Parathyroid adenoma (tissue), 2 donors: ENCODE results near the gene FBN3.
"Not testable (repeated sequence)": the region's sequence is repeated elsewhere in the genome, so short reads cannot be mapped to it uniquely, and the experiment has no call there.

Source experiments
- H2AFZ ChIP-seq: fragments of 300-600 bp; sonication (generic); one replicate; pipeline ENCODE4 v1.7.0; 2017; ENCODE audit warnings: antibody characterized with exemption, mild to moderate bottlenecking
- H3K27ac ChIP-seq: fragments of 300-600 bp; sonication (generic); one replicate; pipeline ENCODE4 v1.7.0; 2017
- H3K27me3 ChIP-seq: fragments of 300-600 bp; sonication (generic); one replicate; pipeline ENCODE4 v1.7.0; 2017; ENCODE audit warnings: low read length; ENCODE audit not compliant: control insufficient read depth, insufficient read depth
- H3K36me3 ChIP-seq: fragments of 300-600 bp; sonication (generic); one replicate; pipeline ENCODE4 v1.7.0; 2017; ENCODE audit warnings: low read length; ENCODE audit not compliant: control insufficient read depth, insufficient read depth
- H3K4me1 ChIP-seq: fragments of 300-600 bp; sonication (generic); one replicate; pipeline ENCODE4 v1.7.0; 2017; ENCODE audit warnings: control low read depth
- H3K4me2 ChIP-seq: fragments of 300-600 bp; sonication (generic); one replicate; pipeline ENCODE4 v1.7.0; 2017; ENCODE audit warnings: low read length
- H3K4me3 ChIP-seq: fragments of 300-600 bp; sonication (generic); one replicate; pipeline ENCODE4 v1.7.0; 2017; ENCODE audit warnings: low read depth, low read length
- H3K79me2 ChIP-seq: fragments of 300-600 bp; sonication (generic); one replicate; pipeline ENCODE4 v1.7.0; 2017; ENCODE audit warnings: control low read depth
- H3K9ac ChIP-seq: fragments of 300-600 bp; sonication (generic); one replicate; pipeline ENCODE4 v1.7.0; 2017; ENCODE audit warnings: mild to moderate bottlenecking
- H3K9me3 ChIP-seq: fragments of 300-600 bp; sonication (generic); one replicate; pipeline ENCODE4 v1.7.0; 2017; ENCODE audit warnings: low read length; ENCODE audit not compliant: control insufficient read depth
- TF ChIP-seq, protein P1 (sequence below): fragments of 300-600 bp; sonication (generic); IDR thresholded peaks from one replicate; pipeline ENCODE4 v1.7.0; 2017; ENCODE audit warnings: antibody characterized with exemption, mild to moderate bottlenecking
- donor health status: primary hyperparathyroidism.

Gene FBN3

DNA sequence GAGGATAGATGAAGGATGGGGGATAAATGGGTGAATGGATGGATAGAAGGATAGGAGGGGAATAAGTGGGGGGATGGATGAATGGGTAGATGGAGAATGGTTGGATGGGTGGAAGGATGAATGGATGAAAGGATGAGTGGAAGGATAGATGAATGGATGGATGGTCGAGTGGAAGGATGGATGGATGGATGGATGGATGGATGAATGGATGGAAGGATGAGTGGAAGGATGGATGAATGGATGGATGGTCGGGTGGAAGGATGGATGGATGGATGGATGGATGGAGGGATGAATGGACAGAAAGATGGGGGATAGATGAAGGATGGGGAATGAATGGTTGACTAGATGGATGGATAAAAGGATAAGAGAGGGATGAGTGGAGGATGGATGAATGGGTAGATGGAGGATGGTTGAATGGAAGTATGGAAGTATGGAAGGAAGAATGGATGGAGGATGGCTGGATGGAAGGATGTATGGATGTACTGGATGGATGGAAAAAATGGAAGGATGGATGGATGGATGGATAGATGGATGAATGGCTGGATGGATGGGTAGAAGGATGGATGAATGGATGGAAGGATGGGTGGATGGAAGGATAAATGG, 42.0 kb downstream of the FBN3 start:
- Histone ChIP-seq H3K27me3 (no peaks in the 10 kb centered on the region), H3K9me3 (no peaks in the 10 kb centered on the region), H2AFZ (no peak overlapping the region), H3K4me3 (no peak overlapping the region), H3K4me1 (no peaks in the 10 kb centered on the region), H3K36me3 (no peaks in the 10 kb centered on the region), H3K9ac (no peak overlapping the region), H3K27ac (no peak overlapping the region), H3K4me2 (no peak overlapping the region), H3K79me2 (no peaks in the 10 kb centered on the region)
- TF ChIP-seq, protein P1, sequence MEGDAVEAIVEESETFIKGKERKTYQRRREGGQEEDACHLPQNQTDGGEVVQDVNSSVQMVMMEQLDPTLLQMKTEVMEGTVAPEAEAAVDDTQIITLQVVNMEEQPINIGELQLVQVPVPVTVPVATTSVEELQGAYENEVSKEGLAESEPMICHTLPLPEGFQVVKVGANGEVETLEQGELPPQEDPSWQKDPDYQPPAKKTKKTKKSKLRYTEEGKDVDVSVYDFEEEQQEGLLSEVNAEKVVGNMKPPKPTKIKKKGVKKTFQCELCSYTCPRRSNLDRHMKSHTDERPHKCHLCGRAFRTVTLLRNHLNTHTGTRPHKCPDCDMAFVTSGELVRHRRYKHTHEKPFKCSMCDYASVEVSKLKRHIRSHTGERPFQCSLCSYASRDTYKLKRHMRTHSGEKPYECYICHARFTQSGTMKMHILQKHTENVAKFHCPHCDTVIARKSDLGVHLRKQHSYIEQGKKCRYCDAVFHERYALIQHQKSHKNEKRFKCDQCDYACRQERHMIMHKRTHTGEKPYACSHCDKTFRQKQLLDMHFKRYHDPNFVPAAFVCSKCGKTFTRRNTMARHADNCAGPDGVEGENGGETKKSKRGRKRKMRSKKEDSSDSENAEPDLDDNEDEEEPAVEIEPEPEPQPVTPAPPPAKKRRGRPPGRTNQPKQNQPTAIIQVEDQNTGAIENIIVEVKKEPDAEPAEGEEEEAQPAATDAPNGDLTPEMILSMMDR = no peak

DNA sequence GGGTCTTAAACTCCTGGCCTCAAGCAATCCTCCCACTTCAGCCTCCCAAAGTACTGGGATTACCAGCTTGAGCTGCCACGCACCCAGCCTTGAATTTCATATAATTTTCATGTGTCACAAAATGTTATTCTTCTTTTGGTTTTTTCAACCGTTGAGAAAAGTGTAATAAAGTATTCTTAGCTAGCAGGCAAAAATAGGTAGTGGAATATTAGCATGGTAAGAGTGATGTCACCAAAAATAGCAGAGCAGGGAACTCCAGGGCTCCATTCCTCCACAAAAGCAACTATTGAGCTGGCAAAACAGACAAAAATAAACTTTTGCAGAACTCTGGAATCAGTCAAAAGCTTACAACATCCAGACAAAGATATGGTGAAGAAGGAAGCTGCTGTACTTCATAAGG, 43.9 kb downstream of the FBN3 start:
- H2AFZ ChIP-seq = no peak overlapping the region
- H3K9ac ChIP-seq = no peak overlapping the region
- H3K4me3 ChIP-seq = no peak overlapping the region
- TF ChIP-seq, protein P1 = no peak
- no peaks in the 10 kb centered on the region for H3K36me3 ChIP-seq
- no peaks in the 10 kb centered on the region for H3K27me3 ChIP-seq
- no peak overlapping the region for H3K27ac ChIP-seq
- no peaks in the 10 kb centered on the region for H3K79me2 ChIP-seq
- H3K4me2 ChIP-seq = no peak overlapping the region
- H3K9me3 ChIP-seq = no peaks in the 10 kb centered on the region
- no peaks in the 10 kb centered on the region for H3K4me1 ChIP-seq

DNA sequence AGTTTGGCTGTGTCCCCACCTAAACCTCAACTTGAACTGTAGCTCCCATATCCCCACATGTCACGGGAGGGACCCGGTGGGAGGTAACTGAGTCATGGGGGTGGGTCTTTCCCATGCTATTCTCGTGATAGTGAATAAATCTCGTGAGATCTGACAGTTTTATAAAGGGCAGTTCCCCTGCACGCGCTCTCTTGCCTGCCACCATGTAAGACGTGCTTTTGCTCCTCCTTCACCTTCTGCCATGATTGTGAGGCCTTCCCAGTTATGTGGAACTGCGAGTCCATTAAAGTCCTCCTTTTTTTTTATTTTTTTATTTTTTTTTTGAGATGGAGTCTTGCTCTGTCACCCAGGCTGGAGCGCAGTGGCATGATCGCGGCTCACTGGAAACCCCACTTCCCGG, 47.5 kb downstream of the FBN3 start:
- H3K27me3 ChIP-seq, H3K4me2 ChIP-seq, H3K9ac ChIP-seq, H3K4me1 ChIP-seq, H2AFZ ChIP-seq, H3K27ac ChIP-seq, H3K4me3 ChIP-seq, H3K79me2 ChIP-seq, H3K36me3 ChIP-seq, H3K9me3 ChIP-seq: not testable (repeated sequence)

DNA sequence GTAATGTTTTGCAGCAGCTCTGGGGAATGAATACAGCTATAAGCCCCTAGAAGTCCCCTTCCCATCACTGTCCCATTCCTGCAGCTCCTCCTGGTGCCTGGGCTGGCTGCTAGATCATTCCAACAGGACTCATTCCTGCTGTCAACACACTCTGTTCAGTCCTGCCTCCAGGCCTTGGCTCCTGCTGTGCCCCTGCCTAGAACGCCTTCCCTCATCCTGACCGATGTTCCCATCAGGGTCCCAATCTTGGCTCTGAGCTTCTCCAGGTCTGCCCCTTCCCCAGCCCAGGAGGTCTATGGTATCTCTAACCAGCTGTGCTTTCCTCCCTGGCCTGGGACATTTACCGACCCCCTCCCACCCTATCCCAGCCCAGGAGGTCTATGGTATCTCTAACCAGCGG, 48.1 kb downstream of the FBN3 start:
- Histone ChIP-seq H3K4me3 (no peak overlapping the region), H3K36me3 (no peaks in the 10 kb centered on the region), H3K9me3 (no peaks in the 10 kb centered on the region), H3K4me2 (no peak overlapping the region), H3K9ac (no peak overlapping the region), H2AFZ (no peak overlapping the region), H3K4me1 (no peaks in the 10 kb centered on the region), H3K79me2 (no peaks in the 10 kb centered on the region), H3K27ac (no peak overlapping the region), H3K27me3 (no peaks in the 10 kb centered on the region)
- TF ChIP-seq, protein P1 = no peak

DNA sequence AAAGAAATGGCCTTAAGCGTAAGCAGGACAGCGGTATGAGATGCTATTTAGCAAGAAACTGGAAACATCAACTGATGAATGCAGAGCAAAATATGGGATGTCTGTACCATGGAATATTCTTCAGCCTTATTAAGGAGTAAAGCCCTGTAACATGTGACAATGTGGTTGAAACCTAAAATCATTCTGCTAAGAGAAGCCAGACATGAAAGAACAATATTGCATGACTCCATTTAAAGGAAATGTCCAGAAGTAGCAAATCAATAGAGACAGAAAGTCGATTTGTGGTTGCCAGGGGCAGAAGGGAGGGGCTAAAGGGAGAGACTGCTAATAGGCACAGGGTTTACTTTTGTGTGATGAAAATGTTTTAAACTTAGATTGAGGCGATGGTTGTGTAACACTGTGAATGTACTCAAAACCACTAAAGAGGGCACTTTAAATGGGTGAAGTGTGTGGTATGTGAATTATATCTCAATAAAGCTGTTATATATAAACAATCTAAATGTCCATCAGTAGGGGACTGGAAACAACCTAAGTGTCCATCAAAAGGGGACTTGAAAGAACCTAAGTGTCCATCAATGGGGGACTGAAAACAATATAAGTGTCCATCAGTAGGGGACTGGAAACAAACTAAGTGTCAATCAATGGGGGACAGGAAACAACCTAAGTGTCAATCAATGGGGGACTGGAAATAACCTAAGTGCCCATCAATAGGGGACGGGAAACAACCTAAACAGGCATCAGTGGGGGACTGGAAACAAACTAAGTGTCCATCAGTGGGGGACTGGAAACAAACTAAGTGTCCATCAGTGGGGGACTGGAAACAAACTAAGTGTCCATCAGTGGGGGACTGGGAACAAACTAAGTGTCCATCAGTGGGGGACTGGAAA, 51.5 kb downstream of the FBN3 start:
- Histone ChIP-seq H3K36me3 (no peaks in the 10 kb centered on the region), H3K9me3 (no peaks in the 10 kb centered on the region), H3K4me3 (no peak overlapping the region), H3K27ac (no peak overlapping the region), H3K27me3 (no peaks in the 10 kb centered on the region), H3K4me1 (no peaks in the 10 kb centered on the region), H3K4me2 (no peak overlapping the region), H3K79me2 (no peaks in the 10 kb centered on the region), H3K9ac (no peak overlapping the region), H2AFZ (no peak overlapping the region)
- TF ChIP-seq, protein P1 = no peak
